ENCODE measurements around the gene KRTAP5-3.
A peak's percentile ranks its signal among the peaks of the same experiment; 100 is the strongest.
"Not testable (repeated sequence)": the region's sequence is repeated elsewhere in the genome, so short reads cannot be mapped to it uniquely, and the experiment has no call there.

KRTAP5-3 gene

DNA sequence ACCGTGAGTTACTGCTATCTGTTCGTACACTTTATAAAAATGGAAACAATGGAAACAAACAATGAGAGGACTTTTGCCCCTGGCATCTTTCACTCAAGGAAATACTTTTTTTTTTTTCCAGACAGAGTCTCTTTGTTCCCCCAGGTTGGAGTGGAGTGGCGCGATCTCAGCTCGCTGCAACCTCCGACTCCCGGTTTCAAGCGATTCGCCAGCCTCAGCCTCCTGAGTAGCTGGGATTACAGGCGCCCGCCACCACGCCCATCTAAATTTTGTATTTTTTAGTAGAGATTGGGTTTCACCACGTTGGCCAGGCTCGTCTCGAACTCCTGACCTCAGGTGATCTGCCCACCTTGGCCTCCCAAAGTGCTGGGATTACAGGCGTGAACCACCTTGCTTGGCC, 32.5 kb downstream of the KRTAP5-3 start:
- DNase-seq = not testable (repeated sequence)

DNA sequence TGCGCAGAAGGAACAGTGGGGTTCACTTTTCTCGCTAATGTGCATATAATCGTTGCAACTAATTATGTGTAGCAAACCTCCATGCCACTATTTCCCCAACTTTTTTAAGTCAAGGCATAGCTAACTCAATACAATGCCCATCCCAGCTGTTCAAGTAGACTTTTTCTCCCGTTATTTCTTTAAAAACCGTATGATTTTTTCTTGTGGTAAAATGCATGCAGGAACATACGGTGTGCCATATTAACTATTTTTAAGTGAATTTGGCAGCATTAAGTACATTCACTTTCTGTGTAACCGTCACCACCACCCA, 33.4 kb downstream of the KRTAP5-3 start:
- DNase-seq = no peak

DNA sequence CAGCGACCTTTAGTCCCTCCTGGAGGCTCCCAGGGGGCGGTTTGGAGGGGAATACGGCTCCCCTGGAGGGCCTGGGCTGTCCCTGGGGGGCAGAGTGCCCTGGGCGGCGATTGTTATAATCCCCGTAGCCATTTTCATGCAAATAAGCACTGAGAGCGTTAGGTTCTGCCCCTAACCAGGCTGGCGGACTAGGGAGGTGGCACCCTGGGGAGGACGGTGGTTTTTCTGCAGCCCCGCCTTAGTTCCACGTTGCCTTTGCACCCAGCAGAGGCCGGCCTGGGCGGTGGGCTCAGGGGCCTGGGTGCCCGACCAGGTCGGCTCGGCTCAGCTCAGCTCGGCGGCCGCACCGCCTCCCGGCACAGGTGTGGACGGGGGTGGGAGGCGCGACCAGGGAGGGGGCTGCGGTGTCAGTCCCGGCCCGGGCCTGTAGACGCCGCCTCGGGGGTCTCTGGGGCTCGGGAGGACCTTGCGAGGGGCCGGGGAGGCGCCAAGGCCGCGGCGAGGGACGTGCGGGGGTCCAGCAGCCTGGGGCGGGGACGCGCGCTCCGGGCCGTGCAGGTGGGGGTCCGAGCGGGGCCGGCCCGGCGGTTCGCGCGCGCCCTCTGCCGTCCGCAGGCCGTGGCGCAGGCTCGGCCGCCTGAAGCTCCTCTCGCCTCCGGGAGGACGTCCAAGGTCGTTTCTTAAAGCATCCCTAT, 33.9 kb downstream of the KRTAP5-3 start:
- DNase-seq = peak; percentile 75

DNA sequence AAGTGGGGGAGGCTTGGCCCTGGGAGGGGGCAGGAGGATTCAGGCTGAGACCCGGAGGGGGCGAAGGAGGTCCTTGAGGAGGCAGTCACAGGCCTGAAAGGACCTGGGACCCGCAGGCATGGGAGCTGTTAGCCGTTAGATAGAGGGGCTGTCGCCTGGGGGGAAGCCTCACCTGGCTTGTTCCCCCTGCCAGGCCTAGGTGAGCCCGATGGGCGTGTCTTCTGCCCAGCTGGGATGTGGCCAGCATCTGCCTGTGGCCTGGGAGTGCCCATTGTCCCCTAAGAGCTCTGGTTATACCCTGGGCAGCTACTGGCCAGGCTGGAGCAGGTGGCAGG, 34.4 kb downstream of the KRTAP5-3 start:
- peak; percentile 75 for DNase-seq

DNA sequence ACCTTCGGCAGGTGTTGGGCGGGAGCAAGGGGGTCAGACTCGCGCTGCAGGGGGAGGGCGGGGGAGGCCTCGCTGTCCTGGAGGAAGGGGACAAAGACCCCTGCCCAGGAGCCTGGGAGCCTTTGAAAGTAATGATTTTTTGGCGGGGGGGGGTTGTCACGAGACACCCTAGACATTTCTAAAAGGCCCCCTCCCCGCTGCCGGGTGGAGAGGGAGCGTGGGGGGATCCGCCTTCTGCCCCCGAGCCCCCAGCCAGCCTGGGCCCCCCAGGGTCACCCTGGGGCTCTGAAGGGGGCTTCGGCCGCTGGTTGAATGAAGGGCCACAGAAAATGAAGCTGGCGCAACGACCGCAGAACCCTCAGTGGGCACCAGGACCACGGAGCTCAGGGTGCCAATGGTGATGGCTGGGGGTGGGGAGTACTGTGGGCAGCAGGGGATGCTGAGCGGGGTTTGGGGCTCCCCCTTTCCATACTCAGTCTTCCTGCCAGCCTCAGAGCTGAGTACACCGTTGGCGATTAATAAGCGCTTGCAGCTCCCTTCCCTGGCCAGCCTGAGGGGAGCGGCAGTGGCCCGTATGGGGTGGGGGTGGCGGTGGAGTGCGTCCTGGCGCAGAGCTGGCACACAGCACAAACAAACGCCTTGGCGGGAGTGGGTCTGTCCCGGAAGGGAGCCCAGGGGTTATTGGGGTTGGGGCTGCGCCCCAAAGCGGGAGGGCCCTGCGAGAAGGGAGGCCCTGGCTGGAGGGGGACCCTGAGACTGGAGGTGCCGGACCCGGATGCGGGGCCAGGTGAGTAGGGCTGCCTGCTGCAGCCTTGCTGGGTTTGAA, 35.0 kb downstream of the KRTAP5-3 start:
- peak; percentile 19 for DNase-seq

DNA sequence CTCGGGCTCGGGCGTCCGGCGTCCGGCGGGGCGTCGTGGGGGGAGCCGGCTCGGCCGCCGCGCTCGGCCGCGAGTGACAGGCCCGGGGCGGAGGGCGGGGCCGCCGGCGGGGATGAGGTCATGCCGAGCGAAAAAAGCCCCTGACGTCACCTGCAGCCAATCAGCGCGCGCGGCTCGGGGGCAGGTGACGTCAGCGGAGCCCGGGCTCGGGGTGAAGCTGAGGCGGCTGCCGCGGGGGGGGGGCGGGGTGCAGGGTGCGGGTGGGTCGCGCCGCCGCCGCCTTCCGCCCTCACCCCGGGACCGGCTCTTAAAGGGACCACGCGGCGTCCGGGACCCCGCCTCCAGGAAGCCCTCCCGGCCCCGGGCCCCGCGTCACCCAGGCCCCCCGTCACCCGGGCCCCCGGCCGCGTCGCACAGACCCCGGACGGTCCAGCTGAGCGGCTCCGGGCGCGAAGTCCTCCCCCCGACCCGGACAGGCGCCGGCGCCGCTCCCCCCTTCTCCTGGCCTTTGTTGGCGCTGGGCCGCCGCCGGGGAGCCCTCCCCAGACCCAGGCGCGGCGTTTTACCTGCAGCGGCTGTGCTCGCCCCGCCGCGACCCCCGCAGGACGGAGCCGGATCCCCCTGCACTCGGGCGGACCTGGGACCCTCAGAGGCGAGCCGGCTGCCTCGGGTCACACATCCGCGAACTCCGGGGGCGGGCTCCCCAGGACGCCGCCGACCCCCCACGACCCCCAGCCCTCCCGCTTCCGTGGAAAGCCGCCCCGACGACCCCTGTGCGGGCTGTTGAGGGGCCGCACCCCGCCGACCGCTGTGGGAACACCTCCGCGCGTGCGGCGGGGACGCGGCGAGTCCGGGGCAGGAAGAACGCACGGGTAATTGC, 35.8 kb downstream of the KRTAP5-3 start, which contains the start of gene DUSP8:
Gene DUSP8 (minus strand): TSS at position 75 of the 880 bp plus-strand sequence. CDS start 6,445 bp downstream, outside the sequence.
- DNase-seq = peak; percentile 79

DNA sequence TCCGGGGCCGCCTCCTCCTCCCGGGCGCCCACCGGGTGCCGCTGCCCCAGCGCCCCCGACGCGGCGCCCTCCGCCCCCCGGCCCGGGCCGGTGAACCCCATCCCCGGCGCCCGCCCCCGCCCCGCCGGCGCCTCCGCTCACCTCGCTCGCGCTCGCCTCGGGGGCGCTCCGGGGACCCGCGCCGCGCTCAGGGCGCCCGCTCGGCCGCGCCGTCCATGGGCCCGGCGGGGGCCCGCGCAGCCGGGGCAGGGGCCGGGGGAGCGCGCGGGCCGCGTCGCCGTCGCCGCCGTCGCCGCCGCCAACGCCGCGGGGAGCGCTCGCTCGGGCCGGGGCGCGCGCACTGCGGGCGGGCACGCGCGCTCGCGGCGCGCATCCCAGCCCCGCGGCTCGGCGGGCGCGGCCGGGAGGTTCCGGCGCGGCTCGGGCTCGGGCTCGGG, 36.5 kb downstream of the KRTAP5-3 start:
- no peak for DNase-seq

DNA sequence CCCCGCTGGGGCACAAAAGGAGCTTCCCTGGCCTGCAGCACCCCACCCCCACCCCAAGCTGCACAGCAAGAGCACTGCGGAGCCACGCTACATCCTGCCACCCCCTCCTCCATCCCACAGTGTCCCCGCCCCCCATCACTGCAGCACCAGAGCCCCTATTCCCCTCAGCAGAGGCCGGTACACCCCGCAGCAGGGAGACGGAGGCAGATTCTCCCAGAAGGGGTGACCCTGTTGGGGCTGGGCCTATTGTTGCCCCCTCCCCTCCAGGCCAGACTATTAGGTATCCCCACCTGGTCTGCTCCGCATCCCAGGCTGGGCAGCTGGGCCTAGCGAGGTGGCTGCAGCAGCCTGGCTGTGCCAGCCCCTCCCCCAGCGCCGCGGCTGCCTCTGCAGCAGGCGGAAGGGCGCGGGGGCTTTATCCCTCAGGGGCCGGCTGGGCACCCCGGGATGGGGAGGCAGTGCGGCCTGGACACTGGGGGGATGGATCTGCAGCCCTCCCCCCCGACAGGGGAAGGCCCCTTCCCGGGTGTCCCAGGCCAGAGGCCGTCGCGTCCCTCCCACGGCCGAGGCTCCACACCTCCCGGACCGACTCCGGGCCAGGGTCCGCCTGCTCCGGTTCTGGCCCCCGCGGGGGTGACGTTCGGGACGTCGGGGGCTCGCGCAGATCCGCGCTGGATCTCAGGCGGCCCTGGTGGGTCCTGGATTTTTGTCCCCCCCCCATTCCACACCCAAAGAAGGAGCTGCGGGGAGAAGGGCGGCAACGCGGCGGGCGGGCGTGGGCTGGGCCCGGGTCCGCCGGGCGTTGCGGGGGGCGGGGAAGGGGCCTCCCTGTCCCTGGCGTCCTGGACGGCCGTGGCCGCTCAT, 37.1 kb downstream of the KRTAP5-3 start:
- DNase-seq = no peak

DNA sequence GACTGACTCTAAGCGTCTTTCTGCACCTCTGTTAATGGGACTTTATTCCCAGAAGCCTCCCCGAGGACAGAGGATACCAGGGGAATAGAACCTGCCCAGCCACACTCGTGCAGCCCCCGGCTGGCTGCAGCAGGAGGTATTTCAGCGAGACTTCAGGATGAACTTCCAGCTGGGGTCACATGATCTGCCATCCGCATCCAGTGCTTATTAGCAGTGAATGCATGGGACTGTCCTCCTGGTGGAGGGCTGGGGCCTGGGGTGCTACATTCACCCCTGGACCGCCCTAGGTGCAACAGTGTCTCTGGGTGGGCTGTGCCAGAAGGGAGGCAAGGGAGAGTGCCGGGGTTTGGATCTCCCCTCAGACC, 37.8 kb downstream of the KRTAP5-3 start:
- DNase-seq = no peak

DNA sequence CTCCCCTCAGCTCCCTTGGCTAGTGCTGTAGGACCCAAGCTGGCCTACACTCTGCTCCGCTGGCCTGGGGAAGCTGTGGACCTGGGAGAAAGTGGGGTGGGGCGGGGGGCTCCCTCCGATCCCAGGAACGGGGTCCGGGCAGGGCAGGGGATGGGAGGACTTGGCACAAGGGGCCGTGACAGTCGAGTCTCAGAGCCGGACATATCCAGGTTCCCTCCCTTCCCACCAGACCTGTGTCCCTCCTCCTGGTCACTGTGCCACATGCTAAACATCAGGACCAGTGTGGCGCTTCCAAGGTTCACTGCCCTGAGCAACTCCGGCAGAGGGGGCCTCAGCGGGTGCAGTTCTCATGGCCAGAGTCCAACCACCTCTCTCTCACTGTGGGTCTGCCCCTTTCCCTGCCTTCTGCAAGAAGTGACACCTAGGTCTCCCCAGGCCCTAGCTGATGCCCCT, 38.2 kb downstream of the KRTAP5-3 start:
- DNase-seq = no peak

DNA sequence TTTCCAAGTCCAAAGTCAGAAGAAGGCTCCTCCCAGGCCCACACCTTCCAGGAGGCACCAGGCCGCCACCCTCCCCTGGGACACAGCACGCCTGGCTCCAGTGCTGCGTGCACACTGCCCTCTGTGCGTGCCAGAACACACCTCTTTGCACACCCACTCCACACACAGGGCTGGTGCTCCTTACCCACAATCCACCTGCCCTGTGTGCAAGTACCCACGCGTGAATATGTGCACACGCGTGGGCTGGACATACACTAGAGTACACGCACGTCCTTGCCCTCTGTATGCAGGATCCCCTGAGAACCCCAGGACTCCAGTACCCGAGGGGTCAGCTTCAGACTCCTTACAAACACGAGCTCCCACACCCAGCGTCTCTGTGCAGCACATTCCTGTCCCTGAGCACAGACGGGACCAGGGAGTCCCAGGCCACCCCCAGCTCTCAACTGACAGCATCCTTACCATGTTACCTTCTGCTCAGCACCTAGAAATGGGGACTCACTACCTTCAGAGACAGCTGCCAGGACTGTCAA, 38.9 kb downstream of the KRTAP5-3 start:
- no peak for DNase-seq

DNA sequence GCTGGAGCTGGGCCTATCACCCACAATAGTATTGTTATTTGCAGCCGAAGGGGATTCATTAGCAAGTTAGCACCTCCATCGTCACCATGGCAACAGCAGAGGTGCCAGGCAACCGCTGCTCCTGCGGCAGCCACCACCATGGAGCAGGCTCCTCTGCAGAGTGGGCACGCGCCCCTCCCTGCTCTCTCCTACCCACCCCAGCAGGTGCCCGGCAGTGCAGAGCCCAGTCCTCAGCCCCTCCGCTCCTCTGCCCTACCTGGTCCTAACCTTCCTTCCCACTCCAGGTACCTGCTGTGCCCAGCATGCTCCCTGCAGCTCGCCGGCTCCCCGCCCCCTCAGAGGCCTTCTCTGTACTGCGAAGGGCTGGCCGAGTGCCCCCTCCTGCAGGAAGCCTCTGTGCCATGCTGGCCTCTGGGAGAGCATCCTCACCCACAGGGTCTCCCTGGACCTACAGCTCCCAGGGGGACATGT, 39.8 kb downstream of the KRTAP5-3 start:
- peak; percentile 88 for DNase-seq

DNA sequence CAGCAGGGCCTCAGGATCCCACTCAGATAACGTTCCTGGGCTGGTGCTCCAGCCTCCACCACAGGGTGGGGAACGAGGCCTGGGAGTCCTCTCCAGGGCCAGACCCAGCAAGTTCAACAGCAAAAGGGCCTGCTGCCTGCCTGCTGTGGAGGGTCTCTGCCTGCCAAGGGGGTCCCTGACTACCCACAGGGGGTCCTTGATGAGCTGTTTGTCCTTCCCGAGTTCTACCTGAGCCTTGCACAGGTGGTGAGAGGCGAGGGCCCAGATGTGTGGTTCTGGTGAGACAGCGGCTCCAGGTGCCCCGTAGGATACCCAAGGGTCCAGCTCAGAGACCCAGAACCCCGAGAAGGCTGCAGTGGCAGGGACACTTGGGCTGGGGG, 40.6 kb downstream of the KRTAP5-3 start:
- DNase-seq = no peak

DNA sequence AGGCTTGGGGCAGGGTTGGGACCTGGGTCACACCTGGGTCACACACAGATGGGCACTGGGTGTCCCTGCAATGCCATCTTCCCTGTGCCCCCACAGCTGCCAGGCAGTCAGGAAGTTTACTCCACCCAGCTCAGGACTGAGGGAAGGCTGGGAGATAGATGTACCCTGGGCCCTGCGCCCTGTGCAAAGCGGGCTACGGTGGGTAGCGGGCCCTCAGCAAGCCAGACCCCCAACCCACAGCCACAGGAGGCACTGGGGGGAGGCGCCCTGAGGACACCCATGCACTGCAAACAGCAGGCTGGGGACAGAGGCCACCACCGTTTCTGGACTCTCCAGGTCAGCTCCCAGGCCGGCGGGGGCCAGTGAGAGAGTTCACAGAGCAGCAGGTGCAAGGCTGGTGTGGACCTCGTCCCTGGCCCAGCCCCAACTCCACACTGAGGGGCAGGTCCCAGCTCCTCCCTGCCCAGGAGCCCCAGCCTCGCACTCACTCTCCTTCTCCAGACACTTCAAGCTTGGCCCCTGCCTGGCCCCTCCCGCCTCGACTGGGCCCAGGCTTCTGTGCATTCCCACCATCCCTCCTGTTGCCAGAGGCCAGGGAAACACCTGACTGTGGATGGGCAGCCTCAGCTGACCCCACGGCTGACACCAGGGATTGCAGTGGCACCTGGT, 41.1 kb downstream of the KRTAP5-3 start:
- no peak for DNase-seq

DNA sequence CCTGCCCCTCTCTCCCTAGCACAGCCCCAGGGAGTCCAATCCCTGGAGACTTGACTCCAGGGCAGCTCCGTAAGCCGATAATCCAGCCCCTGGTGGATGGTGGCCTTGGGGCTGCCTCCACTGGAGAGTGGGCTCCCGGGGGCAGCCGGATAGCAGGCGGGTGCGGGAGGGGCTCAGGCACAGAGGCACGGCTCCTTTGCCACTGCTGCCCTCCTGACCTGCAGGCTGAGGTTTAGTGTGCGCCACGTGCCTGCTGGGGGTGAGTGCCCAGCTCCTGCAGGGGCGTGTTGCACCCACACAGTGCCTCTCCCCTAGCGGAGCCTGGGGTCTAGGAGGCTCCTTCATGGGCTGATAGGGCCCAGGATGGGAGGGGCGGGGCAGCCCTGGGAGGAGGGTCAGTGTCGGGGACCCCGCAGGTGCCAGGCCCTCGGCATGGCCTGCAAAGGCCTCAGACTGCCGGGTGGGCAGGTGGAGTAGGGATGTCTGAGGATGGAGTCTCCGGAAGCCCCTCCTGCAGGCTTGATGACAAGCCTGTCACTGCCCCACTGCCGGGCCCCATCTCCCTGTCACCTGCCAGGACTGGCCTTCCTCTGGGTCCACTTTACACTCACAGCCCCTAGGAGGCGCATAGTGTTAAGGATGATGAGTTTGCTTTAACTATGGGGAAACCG, 41.7 kb downstream of the KRTAP5-3 start:
- no peak for DNase-seq

DNA sequence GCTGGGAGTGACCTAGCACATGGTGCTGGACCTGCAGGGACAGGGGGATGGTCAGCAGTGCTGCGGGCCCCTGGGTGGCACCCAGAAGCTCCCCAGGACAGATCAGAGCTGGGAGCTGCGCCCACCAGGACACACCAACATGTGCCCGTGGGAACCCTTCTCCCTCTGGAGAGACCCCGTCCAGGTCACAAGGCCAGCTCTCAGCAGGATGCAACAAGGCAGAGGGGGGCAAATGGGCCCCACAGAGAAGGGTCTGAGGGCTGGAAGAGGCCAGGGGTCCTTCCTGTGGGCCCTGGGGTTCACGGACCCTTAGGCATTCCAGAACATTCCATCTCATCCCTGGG, 42.4 kb downstream of the KRTAP5-3 start:
- DNase-seq = no peak

DNA sequence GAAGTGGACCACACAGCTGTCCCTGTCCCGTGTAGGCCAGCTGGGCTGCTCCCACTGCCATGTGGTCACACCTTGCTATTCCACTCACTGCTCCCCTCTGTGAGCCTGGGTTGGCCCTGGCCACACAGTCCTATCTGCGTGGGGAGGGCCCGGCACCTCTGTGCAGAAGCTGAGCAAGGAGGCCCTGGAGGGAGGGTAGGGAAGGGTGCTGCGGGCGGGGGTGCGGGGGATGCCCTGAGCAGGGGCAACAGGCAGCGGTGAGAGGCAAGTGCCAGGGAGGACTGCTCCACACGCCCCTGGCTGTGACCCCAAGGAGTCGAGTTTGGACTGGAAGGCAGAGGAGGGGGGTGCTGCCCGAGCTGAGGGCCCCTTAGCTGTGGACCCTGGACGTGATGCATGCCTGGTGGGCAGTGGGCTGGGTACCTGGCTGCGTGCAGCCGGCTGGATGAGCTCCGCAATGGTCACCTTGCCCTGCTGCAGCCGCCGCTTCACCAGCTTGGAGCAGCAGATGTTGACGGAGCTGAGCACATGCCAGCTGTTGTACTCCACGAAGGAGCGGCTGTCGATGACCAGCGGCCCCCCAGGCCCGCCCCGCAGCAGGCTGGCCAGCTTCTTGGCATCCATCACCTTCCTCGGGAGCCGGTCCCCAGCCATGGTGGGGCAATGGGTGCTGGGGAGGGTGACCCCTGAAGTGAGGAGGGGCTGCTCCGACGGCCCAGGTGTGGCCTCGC, 42.9 kb downstream of the KRTAP5-3 start:
- no peak for DNase-seq

DNA sequence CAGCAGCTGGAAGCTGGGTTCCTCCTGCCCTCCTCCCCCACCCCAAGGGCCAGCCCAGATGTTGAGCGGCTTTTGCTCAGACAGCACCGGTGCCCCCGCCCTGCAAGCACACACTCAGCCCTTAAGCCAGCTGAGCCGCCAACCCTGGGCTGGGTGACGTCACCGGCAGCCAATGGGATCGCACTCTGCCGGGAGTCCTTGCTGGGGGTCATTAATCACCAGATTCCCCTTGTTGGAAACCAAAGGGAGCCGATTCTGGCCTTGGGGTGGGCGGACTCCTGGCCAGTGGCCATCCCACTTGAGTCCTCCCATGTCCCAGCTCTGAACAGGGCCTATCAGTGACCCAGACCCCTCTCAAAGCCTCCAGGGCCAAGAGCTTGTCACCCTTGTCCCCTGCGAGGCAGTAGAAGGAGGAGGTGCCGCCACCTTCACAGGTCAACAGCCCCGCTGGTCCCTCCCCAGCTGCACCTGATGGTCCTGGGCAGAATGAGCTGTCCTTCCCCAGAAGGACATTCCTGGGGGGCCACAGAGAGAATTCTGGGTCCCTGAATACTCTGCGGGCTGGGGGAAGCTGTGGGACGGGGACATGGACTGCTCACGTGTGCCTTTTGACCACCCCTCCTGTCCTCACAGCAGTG, 43.6 kb downstream of the KRTAP5-3 start:
- no peak for DNase-seq

DNA sequence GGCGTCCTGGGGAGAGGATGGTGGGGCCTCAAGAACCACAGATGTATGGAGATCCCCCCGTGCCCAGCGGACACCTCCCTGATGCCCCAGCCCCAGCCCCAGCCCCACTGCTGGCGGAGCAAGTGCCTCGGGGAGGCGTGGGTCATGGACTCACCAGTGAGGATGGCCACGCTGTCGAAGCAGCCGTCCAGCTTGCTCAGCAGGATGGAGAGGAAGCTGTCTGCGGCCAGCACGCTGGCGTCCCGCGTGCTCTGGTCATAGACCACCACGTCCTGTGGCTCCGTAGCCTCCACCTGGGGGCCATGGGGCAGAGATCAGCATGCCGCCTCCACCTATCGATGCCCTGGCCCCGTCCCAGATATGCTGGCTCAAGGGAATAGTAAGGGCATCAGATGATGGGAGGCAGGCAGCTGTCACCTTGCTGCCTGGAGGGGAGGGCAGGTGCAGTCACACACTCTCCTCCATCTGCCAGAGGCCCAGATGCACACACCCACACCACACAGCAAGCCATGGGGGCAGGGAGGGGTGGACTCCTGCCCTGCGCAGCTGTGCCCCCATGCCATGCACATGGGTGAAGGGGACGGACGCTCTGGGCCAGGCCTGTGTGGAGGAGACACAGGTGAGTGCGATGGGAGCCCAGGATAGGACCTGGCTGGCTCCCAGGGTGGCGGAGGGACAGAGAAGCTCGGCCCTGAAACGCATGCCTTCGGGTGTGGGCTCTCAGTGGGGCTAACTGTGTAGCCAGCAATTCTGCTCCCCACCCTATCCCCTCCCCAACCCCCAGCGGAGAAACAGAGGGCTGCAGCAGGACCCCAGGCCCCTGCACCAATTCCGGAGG, 44.3 kb downstream of the KRTAP5-3 start:
- no peak for DNase-seq
